NCI-H2107 treated with DMSO at 0.1 percent for 48 hours (cell line): ENCODE results near the gene CNOT6.
"Not testable (repeated sequence)": the region's sequence is repeated elsewhere in the genome, so short reads cannot be mapped to it uniquely, and the experiment has no call there.

Experiments used
- DNase-seq: peaks from one replicate; lab custom pipeline; 2025; ENCODE audit not compliant: unreplicated experiment; lab: John Stamatoyannopoulos, UW

CNOT6 gene

DNA sequence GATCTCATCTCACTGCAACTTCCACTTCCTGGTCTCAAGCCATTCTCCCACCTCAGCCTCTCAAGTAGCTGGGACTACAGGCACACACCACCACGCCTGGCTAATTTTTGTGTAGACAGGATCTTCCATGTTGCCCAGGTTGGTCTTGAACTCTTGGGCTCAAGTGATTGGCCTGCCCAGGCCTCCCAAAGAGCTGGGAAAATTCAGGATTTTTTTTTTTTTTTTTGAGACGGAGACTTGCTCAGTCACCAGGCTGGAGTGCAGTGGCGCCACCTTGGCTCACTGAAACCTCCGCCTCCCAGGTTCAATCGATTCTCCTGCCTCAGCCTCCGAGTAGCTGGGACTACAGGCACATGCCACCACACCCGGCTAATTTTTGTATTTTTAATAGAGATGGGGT is 21.8 kb downstream of the CNOT6 start:
- DNase-seq: not testable (repeated sequence)

DNA sequence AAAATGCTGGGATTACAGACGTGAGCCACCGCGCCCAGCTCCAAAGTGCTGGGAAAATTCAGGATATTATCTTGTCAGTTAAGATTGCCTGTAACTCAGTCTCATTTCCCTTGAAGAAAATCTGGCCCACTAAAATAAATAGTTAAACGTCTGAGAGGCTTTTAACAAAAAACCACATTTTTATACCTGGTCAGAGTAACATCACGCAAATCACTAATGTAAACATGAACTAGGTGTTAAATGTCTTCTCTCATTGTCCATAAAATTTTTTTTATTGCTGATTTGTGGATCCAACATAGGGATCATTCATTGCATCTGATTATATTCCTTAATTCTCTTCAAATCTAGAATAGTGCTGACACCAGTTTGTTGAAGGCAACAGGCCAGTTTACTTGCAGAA is 22.3 kb downstream of the CNOT6 start:
- no peak for DNase-seq

DNA sequence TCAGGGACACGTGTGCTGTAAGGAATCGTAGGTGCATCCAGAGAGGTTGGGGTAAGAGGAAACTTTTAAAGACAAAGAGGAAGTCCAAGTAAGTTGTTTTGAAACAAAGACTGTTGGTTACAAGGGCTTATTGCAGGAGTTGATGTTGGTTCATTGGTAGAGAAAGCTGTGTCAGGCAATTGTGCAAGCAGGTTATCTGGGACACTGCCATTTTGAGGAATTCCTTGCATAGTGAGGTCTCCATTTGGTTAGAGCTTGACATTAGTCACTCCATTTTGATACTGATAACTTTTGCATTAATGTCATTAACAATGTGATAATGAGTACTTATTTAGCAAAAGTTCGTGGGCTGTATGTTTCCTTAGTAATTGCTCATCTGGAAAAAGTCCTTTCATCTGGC is 24.9 kb downstream of the CNOT6 start:
- no peak for DNase-seq

- DNase-seq: no peak
Measured at GRCh38 chr5:180521101-180521500, 26.9 kb downstream of the CNOT6 start.

DNA sequence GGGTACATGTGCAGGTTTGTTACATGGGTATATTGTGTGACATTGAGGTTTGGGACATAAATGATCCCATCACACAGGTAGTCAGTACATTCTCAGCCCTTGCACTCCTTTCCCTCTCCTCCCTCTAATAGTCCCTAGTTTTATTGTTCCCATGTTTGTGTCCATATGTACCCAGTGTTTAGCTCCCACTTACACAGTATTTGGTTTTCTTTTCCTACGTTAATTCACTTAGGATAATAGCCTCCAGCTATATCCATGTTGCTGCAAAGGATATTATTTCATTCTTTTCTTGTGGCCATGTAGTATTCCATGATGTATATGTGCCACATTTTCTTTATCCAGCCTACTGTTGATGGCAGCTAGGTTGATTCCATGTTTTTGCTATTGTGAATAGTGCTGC is 27.4 kb downstream of the CNOT6 start:
- DNase-seq: no peak

GRCh38 chr5:180522330-180522729 is 28.2 kb downstream of the CNOT6 start:
- DNase-seq: no peak

- DNase-seq: no peak
Measured at GRCh38 chr5:180523629-180524466, 29.7 kb downstream of the CNOT6 start.

DNA sequence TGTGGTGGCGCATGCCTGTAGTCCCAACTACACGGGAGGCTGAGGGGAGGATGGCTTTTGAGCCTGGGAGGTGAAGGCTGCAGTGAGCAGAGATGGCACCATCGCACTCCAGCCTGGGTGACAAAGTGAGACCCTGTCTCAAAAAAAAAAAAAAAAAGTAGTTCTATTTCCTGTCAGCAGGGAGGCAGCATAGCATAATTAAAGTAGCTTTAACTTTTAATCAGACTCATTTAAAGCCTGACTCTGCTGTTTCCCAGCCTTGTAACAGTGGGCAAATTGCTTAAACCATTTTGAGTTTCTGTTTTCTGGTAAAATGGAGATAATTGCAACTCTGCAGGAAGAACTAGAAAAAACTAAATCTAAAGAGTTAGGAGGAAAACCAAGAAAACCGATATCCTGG is 31.2 kb downstream of the CNOT6 start:
- DNase-seq: no peak

DNA sequence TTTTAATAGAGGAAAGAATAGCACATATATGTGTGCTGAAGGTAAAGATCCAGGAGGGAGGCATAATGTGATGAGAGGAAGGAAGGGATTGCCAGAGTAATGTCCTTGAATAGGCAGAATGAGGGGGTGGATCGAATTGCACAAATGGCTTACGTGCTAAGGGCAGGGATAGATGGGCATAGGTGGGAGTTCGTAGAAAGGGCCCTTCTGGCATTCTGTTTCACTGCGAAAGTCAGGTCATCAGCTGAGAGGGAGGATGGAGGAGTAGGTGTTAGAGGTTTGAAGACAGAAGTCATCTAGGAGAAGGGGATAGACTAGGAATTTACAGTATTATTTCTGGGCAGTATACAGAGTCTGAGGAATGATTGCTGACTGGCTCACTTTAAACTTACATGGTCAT is 32.1 kb downstream of the CNOT6 start:
- no peak for DNase-seq

- DNase-seq: no peak
Measured at GRCh38 chr5:180527659-180528058, 33.5 kb downstream of the CNOT6 start.

DNA sequence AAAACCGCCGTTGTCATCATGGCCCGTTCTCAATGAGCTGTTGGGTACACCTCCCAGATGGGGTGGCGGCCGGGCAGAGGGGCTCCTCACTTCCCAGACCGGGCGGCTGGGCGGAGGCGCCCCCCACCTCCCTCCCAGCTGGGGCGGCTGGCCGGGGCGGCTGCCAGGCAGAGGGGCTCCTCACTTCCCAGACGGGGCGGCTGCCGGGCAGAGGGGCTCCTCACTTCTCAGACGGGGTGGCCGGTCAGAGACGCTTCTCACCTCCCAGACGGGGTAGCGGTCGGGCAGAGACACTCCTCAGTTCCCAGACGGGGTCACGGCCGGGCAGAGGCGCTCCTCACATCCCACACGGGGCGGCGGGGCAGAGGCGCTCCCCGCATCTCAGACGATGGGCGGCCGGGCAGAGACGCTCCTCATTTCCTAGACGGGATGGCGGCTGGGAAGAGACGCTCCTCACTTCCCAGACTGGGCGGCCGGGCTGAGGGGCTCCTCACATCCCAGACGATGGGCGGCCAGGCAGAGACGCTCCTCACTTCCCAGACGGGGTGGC is 36.9 kb downstream of the CNOT6 start:
- not testable (repeated sequence) for DNase-seq

DNA sequence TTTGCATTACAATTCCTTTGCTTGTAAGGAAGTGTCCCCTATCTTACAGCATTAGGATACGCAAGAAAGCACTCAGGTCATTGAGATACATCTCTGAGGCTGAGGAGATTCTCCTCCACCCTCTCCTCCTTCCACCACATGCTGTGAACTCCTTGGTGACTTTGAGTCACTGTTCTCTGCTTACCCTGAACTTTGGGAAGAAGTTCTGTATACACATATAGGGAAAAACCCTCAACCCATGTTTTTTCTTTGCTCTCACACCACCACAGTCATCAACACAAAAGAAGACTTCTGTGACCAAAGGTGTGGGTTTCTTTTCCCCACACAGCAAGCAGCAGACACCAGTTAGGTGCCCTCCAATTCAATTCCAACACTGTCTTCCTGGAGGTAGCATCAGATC is 38.1 kb downstream of the CNOT6 start:
- no peak for DNase-seq

- no peak for DNase-seq
Measured at GRCh38 chr5:180533845-180534244, 39.7 kb downstream of the CNOT6 start.

DNA sequence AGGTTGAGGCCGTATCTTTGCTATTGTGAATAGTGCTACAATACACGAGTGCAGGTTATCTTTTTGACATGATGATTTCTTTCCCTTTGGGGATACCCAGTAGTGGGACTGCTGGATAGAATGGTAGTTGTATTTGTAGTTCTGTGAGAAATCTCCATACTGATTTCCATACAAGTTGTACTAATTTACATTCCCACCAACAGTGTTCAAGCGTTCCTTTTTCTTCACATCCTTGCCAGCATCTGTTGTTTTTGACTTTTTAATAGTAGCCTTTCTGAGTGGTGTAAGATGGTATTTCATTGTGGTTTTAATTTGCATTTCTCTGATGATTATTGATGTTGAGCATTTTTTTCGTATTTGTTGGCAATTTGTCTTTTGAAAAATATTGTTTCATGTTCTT is 41.4 kb downstream of the CNOT6 start:
- no peak for DNase-seq

- no peak for DNase-seq
Measured at GRCh38 chr5:180540050-180540694, 46.0 kb downstream of the CNOT6 start.

DNA sequence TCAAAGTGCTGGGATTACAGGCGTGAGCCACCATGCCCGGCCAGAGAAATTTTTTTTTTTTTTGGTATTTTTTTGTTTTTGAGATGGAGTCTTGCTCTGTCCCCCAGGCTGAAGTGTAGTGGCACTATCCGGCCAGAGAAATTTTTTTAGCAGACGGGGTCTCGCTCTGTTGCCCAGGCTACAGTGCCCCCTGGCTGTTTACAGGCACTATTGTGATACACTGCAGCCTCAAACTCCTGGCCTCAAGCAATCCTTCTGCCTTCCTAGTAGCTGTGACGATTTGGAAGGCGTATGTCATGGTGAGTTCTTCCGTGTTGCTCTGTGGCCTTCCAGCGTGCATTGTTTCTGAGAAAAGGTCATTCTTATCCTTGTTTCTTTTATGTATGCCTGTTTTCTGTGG is 47.5 kb downstream of the CNOT6 start:
- DNase-seq: no peak

DNA sequence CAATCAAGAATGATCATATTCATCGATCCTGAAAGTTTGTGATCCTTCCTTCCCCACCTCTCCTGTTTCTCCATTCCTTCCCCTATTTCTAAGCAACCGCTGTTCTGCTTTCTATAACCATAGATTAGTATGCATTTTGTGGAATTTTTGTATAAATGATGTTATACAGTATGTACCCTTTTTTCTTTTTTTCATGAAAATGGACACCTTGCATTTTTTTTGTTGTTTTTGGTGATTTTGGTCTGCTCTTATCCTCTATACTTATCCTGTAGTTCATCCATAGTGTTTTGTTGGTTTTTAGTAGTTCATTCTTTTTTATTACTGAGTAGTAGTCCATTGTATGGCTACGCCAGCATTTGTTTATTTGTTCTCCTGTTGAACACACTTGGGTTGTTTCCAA is 51.1 kb downstream of the CNOT6 start:
- DNase-seq: no peak

- DNase-seq: no peak
Measured at GRCh38 chr5:180548563-180548962, 54.4 kb downstream of the CNOT6 start.

DNA sequence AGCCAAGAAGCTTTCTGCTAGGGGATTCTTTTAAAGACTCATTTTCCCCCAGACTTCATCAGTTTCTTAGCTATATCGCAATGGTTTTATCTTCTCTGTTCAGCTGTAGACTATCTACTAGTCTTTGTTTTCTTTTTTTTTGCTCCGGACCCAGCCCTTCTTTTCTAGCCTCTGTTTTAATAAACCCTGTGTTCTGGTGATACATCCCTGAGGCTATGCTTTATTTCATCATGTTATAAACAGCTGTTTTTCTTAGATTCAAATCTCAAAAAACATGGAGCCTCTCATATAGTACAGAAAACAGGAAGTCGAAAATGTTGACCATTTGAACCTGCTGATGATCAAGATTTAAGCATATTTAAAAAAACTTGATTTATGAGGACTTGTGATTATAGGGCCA is 59.4 kb downstream of the CNOT6 start:
- DNase-seq: no peak

DNA sequence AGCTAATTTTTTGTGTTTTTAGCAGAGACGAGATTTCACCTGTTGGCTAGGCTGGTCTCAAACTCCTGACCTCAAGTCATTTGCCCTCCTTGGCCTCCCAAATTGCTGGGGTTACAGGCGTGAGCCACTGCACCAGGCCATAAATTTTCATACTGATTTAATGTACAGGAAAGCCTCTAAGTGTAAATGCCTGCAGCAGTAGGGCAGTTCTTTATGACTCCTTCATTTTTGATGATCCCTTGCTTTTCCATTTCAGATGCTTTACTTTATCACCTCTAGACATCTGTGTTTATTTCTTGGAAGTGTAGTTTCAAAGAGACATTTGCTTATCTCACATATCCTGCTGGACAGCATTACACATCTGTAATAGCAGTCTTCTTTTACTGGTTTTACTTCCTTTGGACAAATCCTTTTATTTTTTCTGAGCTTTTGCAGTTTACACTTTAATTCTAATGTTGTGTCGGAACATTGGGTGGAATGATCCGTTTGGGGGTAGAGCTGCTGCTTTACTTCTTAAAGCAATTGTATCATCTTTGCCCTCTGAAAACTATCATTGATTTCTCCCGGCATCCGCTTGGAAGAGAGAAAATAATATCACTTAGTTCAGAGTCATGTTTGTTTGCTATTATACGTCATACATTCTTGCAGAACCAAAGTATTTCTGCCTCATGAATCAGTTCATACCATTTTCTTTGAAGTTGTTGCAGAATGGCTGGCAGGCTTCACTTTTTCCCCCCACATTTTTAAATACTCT is 61.2 kb downstream of the CNOT6 start:
- DNase-seq: no peak

DNA sequence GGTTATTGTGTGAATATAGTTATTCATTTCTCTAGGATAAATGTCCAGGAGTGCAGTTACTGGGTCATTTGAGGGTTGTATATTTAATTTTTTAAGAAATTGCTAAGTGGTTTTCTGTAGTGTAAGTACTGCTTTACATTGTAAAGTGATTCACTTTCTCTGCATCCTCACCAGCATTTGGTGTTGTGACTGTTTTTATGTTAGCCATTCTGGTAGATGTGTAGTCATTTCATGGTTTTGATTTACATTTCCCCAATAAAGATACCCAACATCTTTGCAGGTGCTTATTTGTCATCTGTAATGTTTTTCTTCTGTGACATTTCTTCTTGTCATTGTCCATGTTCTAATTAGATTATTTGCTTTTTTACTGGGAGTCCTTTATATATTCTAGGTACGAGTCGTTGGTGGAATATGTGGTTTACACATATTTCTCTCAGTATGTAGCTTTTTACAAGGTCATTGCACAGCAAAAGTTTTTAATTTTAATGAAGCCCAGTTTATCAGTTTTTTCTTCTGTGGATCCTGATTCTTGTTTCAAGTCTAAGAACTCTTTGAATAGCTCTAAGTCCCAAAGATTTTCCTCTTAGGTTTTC is 63.1 kb downstream of the CNOT6 start:
- DNase-seq: no peak
